Stimulated activated naive B cell treated with anti-CD40 and anti-IgM and Interleukin-4, amounts not matched to agents 10 μg/mL and 1 μg/mL and 100 μg/mL, for 72 hours (primary cell): Measurements from ENCODE around the gene TAX1BP3.
"Not testable (repeated sequence)": the region's sequence is repeated elsewhere in the genome, so short reads cannot be mapped to it uniquely, and the experiment has no call there.

ENCODE experiments used
- ATAC-seq, 2 donors: fragments of 150-1000 bp; cut with Tn5 transposase; replicated peaks; 2 replicates each; pipeline ENCODE4 v1.10.0; 2021; ENCODE audit warnings: moderate library complexity in 1 of 2
- DNase-seq: peaks from one replicate; pipeline ENCODE4 v3.0.0; 2021
- H3K27ac Mint-ChIP-seq: one replicate; pipeline ENCODE4 v1.8.0; 2022; ENCODE audit warnings: mild to moderate bottlenecking, mixed read lengths
- H3K27me3 Mint-ChIP-seq, 2 donors: one replicate each; pipeline ENCODE4 v1.8.0; 2022; ENCODE audit warnings: mixed read lengths in 2 of 2
- H3K36me3 Mint-ChIP-seq, 2 donors: one replicate each; pipeline ENCODE4 v1.8.0; 2022; ENCODE audit warnings: mixed read lengths in 2 of 2, mild to moderate bottlenecking in 1 of 2
- H3K4me1 Mint-ChIP-seq, 2 donors: one replicate each; pipeline ENCODE4 v1.8.0; 2022; ENCODE audit warnings: mixed read lengths in 2 of 2, mild to moderate bottlenecking in 1 of 2
- H3K4me3 Mint-ChIP-seq, 2 donors: one replicate each; pipeline ENCODE4 v1.8.0; 2022; ENCODE audit warnings: mild to moderate bottlenecking in 2 of 2, mixed read lengths in 2 of 2, moderate library complexity in 1 of 2
- H3K9me3 Mint-ChIP-seq, 2 donors: one replicate each; pipeline ENCODE4 v1.8.0; 2022; ENCODE audit warnings: mixed read lengths in 2 of 2, mild to moderate bottlenecking in 1 of 2

The TAX1BP3 gene, protein sequence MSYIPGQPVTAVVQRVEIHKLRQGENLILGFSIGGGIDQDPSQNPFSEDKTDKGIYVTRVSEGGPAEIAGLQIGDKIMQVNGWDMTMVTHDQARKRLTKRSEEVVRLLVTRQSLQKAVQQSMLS

DNA sequence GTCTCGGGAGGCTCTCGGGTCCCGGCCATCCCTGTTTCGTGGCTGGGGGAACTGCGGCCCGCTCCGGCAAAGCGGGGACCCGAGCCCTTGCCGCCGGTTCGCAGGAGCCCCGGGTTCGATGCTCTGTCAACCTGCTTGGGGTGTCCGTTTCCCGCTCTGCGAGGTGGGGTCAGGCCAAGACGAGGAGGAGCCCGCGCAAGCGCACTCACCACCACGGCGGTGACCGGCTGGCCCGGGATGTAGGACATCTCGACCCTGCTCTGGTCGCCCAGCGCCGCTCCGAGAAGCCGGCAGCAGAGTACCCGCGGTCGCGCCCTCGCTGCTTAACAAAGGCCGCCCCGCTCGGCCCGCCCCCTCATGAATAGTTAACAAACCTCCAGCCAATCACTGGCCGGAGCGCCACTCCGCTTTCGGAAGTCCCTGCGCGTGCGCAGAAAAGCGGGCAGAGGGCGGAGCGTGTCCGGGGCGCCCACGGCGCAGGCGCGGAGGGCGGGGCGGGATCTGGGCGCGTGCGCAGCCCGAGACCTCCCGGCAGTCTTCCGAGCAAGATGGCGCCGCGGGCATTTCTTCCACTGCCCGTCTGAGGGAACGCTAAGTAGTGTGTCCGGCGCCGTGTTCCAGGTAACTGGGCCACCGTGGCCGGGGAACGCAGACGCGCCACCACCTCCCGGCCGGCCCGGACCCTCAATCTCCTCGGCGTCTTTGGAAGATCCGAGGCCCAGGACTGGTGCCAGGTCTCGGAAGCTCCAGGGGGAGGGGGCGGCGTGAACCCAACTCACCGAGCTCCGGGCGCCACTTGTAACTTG, at the start of gene TAX1BP3, which contains the start of gene EMC6:
TAX1BP3 (minus strand) TSS at position 300 of the 806 bp plus-strand sequence; CDS start at position 248, 52 bp downstream.
EMC6 (plus strand) TSS at position 534 of the 806 bp plus-strand sequence. CDS start 335 bp downstream, outside the sequence.
- DNase-seq, result peak; percentile 99
- peak within 1 kb of the TSS; percentile 91 to 96 for H3K4me3 Mint-ChIP-seq
- H3K27me3 Mint-ChIP-seq, result no peaks in the 10 kb centered on the region
- no peaks in the 10 kb centered on the region for H3K9me3 Mint-ChIP-seq
- H3K27ac Mint-ChIP-seq, result peak within 1 kb of the TSS; percentile 97
- peak; percentile 91 to 93 for ATAC-seq
- H3K36me3 Mint-ChIP-seq, result peaks cover 12 to 32% of the 10 kb centered on the region in 2 donors
- H3K4me1 Mint-ChIP-seq, result peaks cover 26 to 47% of the 10 kb centered on the region in 2 donors

DNA sequence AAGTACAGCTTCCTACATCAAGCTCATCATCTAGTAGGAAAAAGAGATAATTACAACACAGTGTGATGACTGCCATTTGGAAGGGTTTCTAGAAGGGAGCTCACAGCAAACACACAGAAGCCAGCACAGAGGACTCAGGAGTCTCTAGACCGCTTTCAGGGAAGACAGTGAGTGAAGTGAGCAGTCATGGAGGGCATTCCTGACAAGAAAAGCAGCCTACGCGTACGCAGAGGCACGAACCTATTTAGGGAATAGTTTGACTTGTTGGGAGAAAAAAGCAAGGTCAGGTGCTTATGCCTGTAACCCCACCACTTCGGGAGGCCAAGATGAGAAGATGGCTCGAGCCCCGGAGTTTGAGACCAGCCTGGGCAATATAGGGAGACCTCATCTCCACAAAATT, 46.9 kb upstream of the TAX1BP3 start:
- DNase-seq (no peak), ATAC-seq (no peak)
- Mint-ChIP-seq H3K27ac (peak overlapping the region; percentile 72), H3K9me3 (no peaks in the 10 kb centered on the region), H3K36me3 (peaks cover 42 to 50% of the 10 kb centered on the region in 2 donors), H3K27me3 (no peaks in the 10 kb centered on the region), H3K4me3 (no peak overlapping the region), H3K4me1 (peaks cover 38 to 72% of the 10 kb centered on the region in 2 donors)

DNA sequence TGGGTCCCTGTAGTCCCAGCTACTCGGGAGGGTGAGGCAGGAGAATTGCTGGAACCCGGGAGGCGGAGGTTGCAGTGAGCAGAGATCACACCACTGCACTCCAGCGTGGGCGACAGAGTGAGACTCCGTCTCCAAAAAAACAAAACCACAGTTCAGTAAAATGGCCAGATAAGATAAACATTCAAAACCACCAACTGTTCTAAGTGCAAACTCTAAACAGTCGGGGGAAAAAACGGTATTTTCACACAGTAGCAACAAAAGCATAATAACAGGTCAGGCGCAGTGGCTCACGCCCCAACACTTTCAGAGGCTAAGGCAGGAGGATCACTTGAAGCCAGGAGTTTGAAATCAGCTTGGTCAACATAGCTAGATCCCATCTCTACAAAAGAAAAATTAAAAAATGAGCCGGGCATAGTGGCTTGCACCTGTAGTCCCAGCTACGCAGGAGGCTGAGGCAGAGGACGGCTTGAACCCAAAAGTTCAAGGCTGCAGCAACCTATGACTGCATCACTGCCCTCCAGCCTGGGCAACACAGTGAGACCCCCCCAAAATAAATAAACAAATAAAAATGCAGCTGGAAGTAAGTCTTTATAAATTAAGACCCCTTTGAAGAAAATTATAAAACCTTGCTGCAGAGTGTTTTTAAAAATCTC, 44.6 kb upstream of the TAX1BP3 start:
- ATAC-seq (no peak), DNase-seq (no peak)
- H3K36me3 Mint-ChIP-seq, result peaks cover 36 to 40% of the 10 kb centered on the region in 2 donors
- peak overlapping the region; percentile 71 for H3K27ac Mint-ChIP-seq
- H3K9me3 Mint-ChIP-seq, result no peaks in the 10 kb centered on the region
- H3K27me3 Mint-ChIP-seq, result no peaks in the 10 kb centered on the region
- peaks cover 42 to 76% of the 10 kb centered on the region in 2 donors for H3K4me1 Mint-ChIP-seq
- H3K4me3 Mint-ChIP-seq, result peak overlapping the region in 1 of 2 donors; percentile 32

DNA sequence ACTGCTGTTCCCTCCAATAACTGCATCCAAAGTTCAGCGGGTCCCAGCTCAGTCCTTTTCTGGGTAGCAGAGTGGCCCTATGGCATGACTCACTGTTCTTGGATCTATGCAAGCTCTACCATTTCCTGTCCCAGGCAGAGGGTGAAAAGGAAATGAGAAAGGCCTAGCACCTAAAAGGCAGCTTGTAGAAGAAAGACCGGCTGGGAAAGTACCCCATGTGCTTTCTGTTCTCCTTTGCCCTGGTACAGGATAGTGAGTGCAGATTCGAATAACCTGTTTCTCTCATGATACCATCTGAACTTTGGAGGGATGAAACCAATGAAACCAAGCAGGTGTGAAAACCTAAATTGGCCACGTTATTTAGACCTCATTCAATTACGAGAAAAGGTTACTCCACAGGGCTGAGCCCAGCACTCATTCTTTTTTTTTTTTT, 42.6 kb upstream of the TAX1BP3 start:
- Mint-ChIP-seq H3K9me3 (no peaks in the 10 kb centered on the region), H3K27me3 (no peaks in the 10 kb centered on the region), H3K36me3 (peaks cover 23 to 24% of the 10 kb centered on the region in 2 donors), H3K27ac (peak overlapping the region; percentile 94), H3K4me1 (peaks cover 36 to 64% of the 10 kb centered on the region in 2 donors), H3K4me3 (peak overlapping the region; percentile 77 to 79)
- ATAC-seq (peak; percentile 96 to 98), DNase-seq (peak; percentile 89)

DNA sequence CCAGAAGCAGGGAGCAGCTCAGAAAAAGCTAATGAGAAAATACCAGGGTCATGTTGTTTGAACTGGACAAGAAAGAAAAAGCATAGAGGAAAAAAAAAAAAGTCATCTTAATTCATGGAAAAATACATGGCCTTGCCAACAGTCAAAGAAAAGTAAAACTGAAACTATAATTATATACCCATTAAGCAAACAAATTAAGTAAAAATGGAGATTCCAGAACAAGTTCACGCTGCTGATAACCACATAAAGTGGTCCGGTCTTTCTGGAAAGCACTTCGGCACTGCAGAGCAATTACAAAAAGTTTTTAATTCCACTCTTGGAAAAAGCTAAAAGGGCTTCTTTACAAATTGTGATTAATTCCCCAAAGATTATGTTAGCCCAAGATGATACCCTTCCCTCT, 40.0 kb upstream of the TAX1BP3 start:
- no peak for ATAC-seq
- no peaks in the 10 kb centered on the region for H3K27me3 Mint-ChIP-seq
- DNase-seq, result no peak
- peaks cover 36 to 58% of the 10 kb centered on the region in 2 donors for H3K4me1 Mint-ChIP-seq
- peaks cover 15 to 16% of the 10 kb centered on the region in 2 donors for H3K36me3 Mint-ChIP-seq
- no peaks in the 10 kb centered on the region for H3K9me3 Mint-ChIP-seq
- no peak overlapping the region for H3K27ac Mint-ChIP-seq
- no peak overlapping the region for H3K4me3 Mint-ChIP-seq

DNA sequence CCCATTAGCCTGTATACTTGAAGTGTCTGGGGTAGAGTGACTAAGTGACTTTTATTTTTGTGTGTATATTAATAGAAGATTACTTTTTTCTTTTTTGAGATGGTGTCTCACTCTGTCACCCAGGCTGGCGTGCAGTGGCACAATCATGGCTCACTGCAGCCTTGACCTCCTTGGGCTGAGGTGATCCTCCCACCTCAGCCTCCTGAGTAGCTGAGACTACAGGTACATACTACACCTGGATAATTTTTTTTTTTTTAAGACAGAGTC, 37.3 kb upstream of the TAX1BP3 start:
- peaks cover 20 to 58% of the 10 kb centered on the region in 2 donors for H3K4me1 Mint-ChIP-seq
- not testable (repeated sequence) for DNase-seq, H3K27ac Mint-ChIP-seq

DNA sequence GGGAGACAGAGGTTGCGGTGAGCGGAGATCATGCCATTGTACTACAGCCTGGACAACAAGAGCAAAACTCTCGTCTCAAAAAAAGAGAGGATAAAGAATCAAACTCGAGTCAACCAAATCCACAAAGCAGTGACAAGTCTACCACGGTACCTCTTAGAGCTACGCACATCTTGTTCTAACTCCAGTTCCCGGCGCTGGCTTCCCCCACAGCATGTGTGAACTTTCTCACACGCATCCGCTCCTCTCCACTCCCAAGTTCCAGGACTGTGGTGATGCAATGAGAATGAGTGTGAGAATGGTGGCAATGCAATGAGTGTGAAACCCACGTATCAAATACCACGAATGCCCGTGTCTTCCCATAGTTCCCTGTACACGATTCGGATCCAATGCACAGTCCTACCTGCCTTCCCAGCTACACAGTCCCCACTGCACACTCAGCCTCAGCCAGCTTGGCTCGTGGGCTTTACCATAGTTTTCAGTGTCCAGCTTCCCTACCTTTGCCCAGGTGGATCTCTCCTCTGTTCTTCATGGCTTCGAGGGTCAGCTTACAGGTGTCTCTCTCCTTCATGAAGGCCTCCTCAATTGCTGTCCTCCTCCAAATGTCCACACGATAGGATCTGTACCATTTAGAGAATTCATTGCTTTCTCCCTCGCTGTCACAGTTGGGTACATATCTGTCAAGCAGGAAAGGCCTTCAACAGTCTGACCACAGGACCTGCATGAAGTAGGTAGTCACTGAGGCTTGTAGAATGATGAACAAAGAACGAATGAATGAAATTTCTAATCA, 36.7 kb upstream of the TAX1BP3 start:
- H3K36me3 Mint-ChIP-seq, result peaks cover 7 to 11% of the 10 kb centered on the region in 2 donors
- no peaks in the 10 kb centered on the region for H3K27me3 Mint-ChIP-seq
- H3K27ac Mint-ChIP-seq, result peak overlapping the region; percentile 66
- DNase-seq (no peak), ATAC-seq (peak in 1 of 2 donors; percentile 18)
- peaks cover 0 to 2% of the 10 kb centered on the region in 2 donors for H3K9me3 Mint-ChIP-seq
- no peak overlapping the region for H3K4me3 Mint-ChIP-seq
- peaks cover 20 to 56% of the 10 kb centered on the region in 2 donors for H3K4me1 Mint-ChIP-seq

More for the DNA sequence above, 37.3 kb upstream of the TAX1BP3 start:
- ATAC-seq, H3K9me3 Mint-ChIP-seq, H3K27me3 Mint-ChIP-seq, H3K4me3 Mint-ChIP-seq: not testable (repeated sequence)
- peaks cover 7 to 11% of the 10 kb centered on the region in 2 donors for H3K36me3 Mint-ChIP-seq

DNA sequence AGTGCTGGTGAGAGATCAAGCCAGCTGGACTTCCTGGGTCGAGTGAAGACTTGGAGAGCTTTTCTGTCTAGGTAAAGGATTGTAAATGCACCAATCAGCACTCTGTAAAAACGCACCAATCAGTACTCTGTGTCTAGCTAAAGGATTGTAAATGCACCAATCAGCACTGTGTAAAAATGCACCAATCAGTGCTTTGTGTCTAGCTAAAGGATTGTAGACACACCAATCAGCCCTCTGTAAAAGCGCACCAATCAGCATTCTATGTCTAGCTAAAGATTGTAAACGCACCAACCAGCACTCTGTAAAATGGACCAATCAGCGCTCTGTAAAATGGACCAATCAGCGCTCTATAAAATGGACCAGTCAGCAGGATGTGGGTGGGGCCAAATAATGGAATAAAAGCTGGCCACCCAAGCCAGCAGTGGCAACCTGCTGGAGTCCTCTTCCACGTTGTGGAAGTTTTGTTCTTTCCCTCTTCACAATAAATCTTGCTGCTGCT, 33.7 kb upstream of the TAX1BP3 start:
- not testable (repeated sequence) for H3K9me3 Mint-ChIP-seq, ATAC-seq, DNase-seq, H3K27me3 Mint-ChIP-seq, H3K27ac Mint-ChIP-seq, H3K4me3 Mint-ChIP-seq
- H3K36me3 Mint-ChIP-seq, result peaks cover 9 to 19% of the 10 kb centered on the region in 2 donors
- H3K4me1 Mint-ChIP-seq, result peaks cover 9 to 63% of the 10 kb centered on the region in 2 donors

DNA sequence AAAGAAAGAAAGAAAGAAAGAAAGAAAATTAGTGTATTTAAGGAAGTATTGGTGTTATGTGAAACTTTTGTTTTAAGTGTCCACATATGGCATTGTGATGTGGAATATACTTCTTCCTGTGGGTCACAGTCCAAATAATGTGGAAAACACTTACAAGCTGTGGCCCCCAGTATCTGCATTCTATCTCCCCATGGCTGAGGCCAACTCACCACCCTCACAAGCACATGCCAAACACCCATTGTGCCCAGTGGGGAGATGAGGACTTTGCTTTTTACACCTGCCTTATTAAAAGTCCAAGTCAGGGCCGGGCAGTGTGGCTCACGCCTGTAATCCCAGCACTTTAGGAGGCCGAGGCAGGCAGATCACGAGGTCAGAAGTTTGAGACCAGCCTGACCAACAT, 31.6 kb upstream of the TAX1BP3 start:
- peaks cover 9 to 19% of the 10 kb centered on the region in 2 donors for H3K36me3 Mint-ChIP-seq
- peaks cover 5 to 75% of the 10 kb centered on the region in 2 donors for H3K4me1 Mint-ChIP-seq
- no peaks in the 10 kb centered on the region for H3K27me3 Mint-ChIP-seq
- DNase-seq (no peak), ATAC-seq (no peak)
- no peak overlapping the region for H3K4me3 Mint-ChIP-seq
- no peak overlapping the region for H3K27ac Mint-ChIP-seq
- H3K9me3 Mint-ChIP-seq, result peaks cover 3% of the 10 kb centered on the region in 2 donors

DNA sequence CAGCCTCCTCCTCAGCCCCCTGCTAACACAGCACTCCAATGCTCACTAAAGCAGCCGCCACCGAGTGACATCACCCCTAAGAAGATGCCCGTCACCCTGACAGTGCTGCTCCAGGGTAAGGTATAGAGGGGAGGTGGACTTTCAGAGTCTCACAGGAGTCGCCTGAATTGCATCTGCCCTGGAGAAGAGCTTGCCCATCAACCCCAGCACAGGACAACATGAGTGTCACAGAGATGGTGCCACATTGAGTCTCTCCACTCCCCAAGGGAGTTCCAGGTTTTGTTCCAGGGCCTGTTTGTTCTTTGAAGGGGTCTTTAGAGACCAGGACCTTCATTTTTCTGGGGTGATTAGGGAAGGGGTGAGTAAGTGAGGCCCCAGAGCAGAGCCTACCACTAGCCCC, 29.8 kb upstream of the TAX1BP3 start:
- H3K9me3 Mint-ChIP-seq, result peaks cover 3% of the 10 kb centered on the region in 2 donors
- H3K4me3 Mint-ChIP-seq, result no peak overlapping the region
- no peaks in the 10 kb centered on the region for H3K27me3 Mint-ChIP-seq
- H3K4me1 Mint-ChIP-seq, result peaks cover 12 to 90% of the 10 kb centered on the region in 2 donors
- ATAC-seq (no peak), DNase-seq (no peak)
- H3K36me3 Mint-ChIP-seq, result peaks cover 9 to 23% of the 10 kb centered on the region in 2 donors
- no peak overlapping the region for H3K27ac Mint-ChIP-seq

DNA sequence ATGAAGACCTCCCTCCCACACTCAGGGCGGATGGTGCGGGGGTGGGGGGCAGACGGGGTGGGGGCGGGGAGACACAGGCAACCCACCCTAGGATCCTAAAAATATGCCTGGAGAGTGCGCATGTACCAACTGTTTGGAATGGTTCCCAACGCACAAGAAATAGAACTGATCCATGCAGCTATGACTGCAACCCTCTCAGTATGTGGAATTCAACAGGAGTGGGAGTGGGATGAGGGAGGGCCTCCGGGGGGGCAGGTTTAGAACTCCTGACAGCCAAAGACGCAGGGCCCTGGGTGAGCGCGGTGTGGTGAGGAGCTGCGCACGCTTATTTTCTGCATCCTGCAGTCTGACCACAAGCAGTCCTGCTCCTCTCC, 28.7 kb upstream of the TAX1BP3 start:
- Mint-ChIP-seq H3K27ac (no peak overlapping the region), H3K9me3 (peaks cover 1 to 3% of the 10 kb centered on the region in 2 donors), H3K27me3 (no peaks in the 10 kb centered on the region), H3K4me3 (peak overlapping the region in 1 of 2 donors; percentile 30), H3K36me3 (peaks cover 4 to 12% of the 10 kb centered on the region in 2 donors), H3K4me1 (peaks cover 13 to 90% of the 10 kb centered on the region in 2 donors)
- DNase-seq, result no peak
- ATAC-seq, result no peak

DNA sequence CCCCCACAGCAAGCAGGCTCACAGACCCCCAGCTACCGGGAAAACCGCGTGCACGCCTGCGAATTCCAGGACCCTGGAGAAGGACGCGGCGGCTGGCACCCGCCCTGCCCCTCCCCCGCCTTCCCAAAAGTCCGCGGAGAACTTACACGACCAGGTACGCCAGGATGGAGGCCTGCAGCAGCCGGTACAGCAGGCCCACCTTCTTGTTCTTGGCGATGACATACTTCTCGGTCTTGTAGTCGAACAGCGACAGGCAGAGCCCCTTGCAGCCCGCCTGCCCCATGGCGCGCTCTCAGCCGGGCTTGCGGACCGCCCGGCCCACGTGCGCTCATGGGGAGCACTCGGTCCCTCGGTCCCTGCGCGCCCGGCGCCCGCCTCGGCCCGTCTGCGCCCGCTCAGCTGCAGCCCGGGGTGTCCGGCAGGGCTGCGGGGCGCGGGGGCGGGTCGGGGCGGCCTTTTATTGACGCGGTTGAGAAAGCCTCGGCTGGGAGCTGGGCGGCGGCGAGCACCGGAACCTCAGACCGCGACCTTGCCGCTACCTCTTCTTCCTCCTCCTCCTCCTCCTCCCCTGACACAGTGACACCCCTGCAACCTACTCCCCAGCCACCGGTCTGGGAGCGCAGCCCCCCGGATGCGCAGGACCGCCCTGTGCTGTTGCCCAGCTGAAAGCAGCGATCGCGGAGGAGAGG, 27.5 kb upstream of the TAX1BP3 start, which contains the start of gene P2RX5:
P2RX5 (minus strand) TSS at position 433 of the 689 bp plus-strand sequence; CDS start at position 283, 150 bp downstream.
- no peaks in the 10 kb centered on the region for H3K27me3 Mint-ChIP-seq

DNA sequence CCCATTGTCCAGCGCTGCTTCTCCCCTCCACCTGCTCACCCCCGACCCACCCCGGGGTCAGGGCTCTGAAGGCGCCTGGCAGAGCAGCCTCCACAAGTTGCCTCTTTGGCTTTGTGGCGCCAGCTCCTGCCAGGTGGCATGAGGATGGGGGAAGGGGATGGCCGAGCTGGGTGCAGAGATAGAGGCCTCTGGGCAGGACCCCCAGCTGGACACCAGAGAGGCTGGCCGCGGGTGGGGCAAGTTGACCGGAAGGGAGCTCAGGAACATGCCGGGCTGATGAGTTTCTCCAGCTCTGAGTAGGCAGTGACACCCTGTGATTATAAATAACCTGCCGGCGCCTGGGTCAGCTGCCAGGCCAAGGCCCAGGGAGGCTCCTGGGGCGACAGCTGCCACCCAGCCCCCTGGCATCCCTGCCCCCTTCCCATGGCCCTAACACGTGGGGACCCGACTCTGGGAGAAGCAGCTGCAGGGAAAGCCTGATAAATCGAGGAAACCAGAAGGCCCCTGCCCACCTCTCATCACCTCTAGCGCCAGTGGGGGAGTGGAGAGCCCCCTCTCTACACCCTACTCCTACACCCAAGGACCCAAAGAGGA, 26.8 kb upstream of the TAX1BP3 start:
- Mint-ChIP-seq H3K9me3 (peaks cover 1 to 3% of the 10 kb centered on the region in 2 donors), H3K27me3 (no peaks in the 10 kb centered on the region), H3K4me3 (peak overlapping the region; percentile 96 to 98), H3K27ac (peak overlapping the region; percentile 95), H3K4me1 (peaks cover 29 to 94% of the 10 kb centered on the region in 2 donors), H3K36me3 (peaks cover 14 to 23% of the 10 kb centered on the region in 2 donors)
- ATAC-seq, result peak in 1 of 2 donors; percentile 14
- DNase-seq, result no peak

More for the DNA sequence above, 27.5 kb upstream of the TAX1BP3 start, which contains the start of gene P2RX5:
- Mint-ChIP-seq H3K27ac (peak within 1 kb of the TSS; percentile 95), H3K9me3 (peaks cover 1 to 3% of the 10 kb centered on the region in 2 donors), H3K36me3 (peaks cover 9 to 18% of the 10 kb centered on the region in 2 donors), H3K4me3 (peak within 1 kb of the TSS; percentile 96 to 98), H3K4me1 (peaks cover 23 to 92% of the 10 kb centered on the region in 2 donors)
- ATAC-seq (peak; percentile 42 to 59), DNase-seq (peak; percentile 48)
